Endothelial cell of umbilical vein (primary cell): Measurements from ENCODE around the gene GNAQ. TPM values are rescaled to one million over a fixed set of nuclear protein-coding genes. Genes with fewer than 3 reads are reported as not detected.

ENCODE experiments used
- BruUV-seq: library from RNA; stranded (reverse); fragments of 400-500 nt; replicated peaks from 2 replicates; lab custom pipeline; 2021; lab: Mats Ljungman, UMichigan
- CTCF ChIA-PET: fragments of 300-600, 350-600 bp; sonication (Branson Sonifier 250); formaldehyde crosslinking; loops from one replicate; lab custom pipeline; 2021; ENCODE audit warnings: antibody characterized with exemption, inconsistent platforms; lab: Charles Lee
- POLR2A ChIA-PET: fragments of 300-600, 350-600 bp; sonication (Branson Sonifier 250); formaldehyde crosslinking; loops from one replicate; lab custom pipeline; 2021; ENCODE audit warnings: antibody characterized with exemption, inconsistent platforms; lab: Charles Lee
- DNase-seq: peaks from one replicate; pipeline ENCODE4 v3.0.0-alpha.2; 2011; ENCODE audit warnings: low read depth, low spot score
- FAIRE-seq: peaks from 2 replicates; lab custom pipeline; 2011; peaks lifted over from hg19 to GRCh38; lab: Jason Lieb, UNC
- H2AFZ ChIP-seq: 2 replicates; pipeline ENCODE4 v1.6.0; 2012; ENCODE audit warnings: low read depth, low read length, control low read depth, inconsistent platforms
- H3K27ac ChIP-seq: 2 replicates; pipeline ENCODE4 v1.5.1; 2011; ENCODE audit warnings: low read depth, mild to moderate bottlenecking, control low read depth, low read length, moderate library complexity; ENCODE audit not compliant: insufficient read depth
- H3K27me3 ChIP-seq, 2 experiments: 2 replicates each; pipeline versions ENCODE4 v1.6.0 to v1.6.1; 2011; ENCODE audit warnings: low read length in 2 of 2, mixed read lengths in 1 of 2; ENCODE audit not compliant: control insufficient read depth in 2 of 2, insufficient read depth in 2 of 2
- H3K36me3 ChIP-seq, 2 experiments: 2 replicates in 1 of 2; 3 replicates in 1 of 2; pipeline ENCODE4 v1.5.1; 2011; ENCODE audit warnings: low read length in 2 of 2, mild to moderate bottlenecking in 1 of 2, moderate library complexity in 1 of 2; ENCODE audit not compliant: control insufficient read depth in 2 of 2, insufficient read depth in 2 of 2; ENCODE audit errors: extremely low read depth in 1 of 2
- H3K4me1 ChIP-seq: 3 replicates; pipeline ENCODE4 v1.5.1; 2011; ENCODE audit warnings: mild to moderate bottlenecking, low read length; ENCODE audit not compliant: control insufficient read depth, insufficient read depth; ENCODE audit errors: extremely low read depth
- H3K4me2 ChIP-seq: 2 replicates; pipeline ENCODE4 v1.6.1; 2011; ENCODE audit warnings: low read length, control low read depth, mixed read lengths; ENCODE audit not compliant: insufficient read depth
- H3K4me3 ChIP-seq, 3 experiments: fragments of 200-600 bp in 1 of 3; sonication (generic), shearing (Covaris generic) in 1 of 3; replicated peaks in 1 of 3; 2 replicates each; pipeline ENCODE4 v1.5.1; 2011 to 2016; ENCODE audit warnings: control low read depth in 3 of 3, low read length in 3 of 3, mild to moderate bottlenecking in 2 of 3, inconsistent platforms in 1 of 3, low read depth in 1 of 3, moderate library complexity in 1 of 3; ENCODE audit not compliant: insufficient read depth in 1 of 3
- H3K79me2 ChIP-seq: 2 replicates; pipeline ENCODE4 v1.6.0; 2012; ENCODE audit warnings: low read length, inconsistent platforms; ENCODE audit not compliant: control insufficient read depth, insufficient read depth
- H3K9ac ChIP-seq: replicated peaks from 2 replicates; pipeline ENCODE3; 2011; ENCODE audit warnings: low read length, control low read depth; ENCODE audit not compliant: insufficient read depth; ENCODE audit errors: extremely low read depth
- H3K9me1 ChIP-seq: replicated peaks from 3 replicates; pipeline ENCODE4 v1.6.0; 2011; ENCODE audit warnings: mild to moderate bottlenecking, low read length; ENCODE audit not compliant: control insufficient read depth, insufficient read depth; ENCODE audit errors: extremely low read depth
- H3K9me3 ChIP-seq: replicated peaks from 2 replicates; pipeline ENCODE4 v1.5.1; 2012; ENCODE audit warnings: low read length, inconsistent platforms; ENCODE audit not compliant: control insufficient read depth, insufficient read depth
- H4K20me1 ChIP-seq: replicated peaks from 2 replicates; pipeline ENCODE3; 2011; ENCODE audit warnings: mild to moderate bottlenecking, low read length; ENCODE audit not compliant: control insufficient read depth, insufficient read depth; ENCODE audit errors: extremely low read depth
- EZH2 ChIP-seq: IDR thresholded peaks from 2 replicates; pipeline ENCODE4 v1.6.1; 2012; ENCODE audit warnings: borderline replicate concordance, low read depth, mild to moderate bottlenecking, moderate library complexity, low read length, inconsistent platforms; ENCODE audit not compliant: severe bottlenecking
- FOS ChIP-seq: IDR thresholded peaks from 2 replicates; pipeline ENCODE4 v1.6.1; 2011; ENCODE audit warnings: mild to moderate bottlenecking, low read length, moderate library complexity, borderline replicate concordance; ENCODE audit not compliant: insufficient read depth
- GATA2 ChIP-seq: IDR thresholded peaks from 2 replicates; pipeline ENCODE4 v1.7.0; 2011; ENCODE audit warnings: low read depth, mild to moderate bottlenecking, moderate library complexity, mixed read lengths, low read length; ENCODE audit not compliant: insufficient read length, insufficient read depth
- JUN ChIP-seq: IDR thresholded peaks from 2 replicates; pipeline ENCODE4 v1.6.1; 2011; ENCODE audit warnings: borderline replicate concordance, low read depth; ENCODE audit not compliant: insufficient read length, insufficient read depth
- MYC ChIP-seq: IDR thresholded peaks from one replicate; pipeline ENCODE4 v1.6.1; 2011; ENCODE audit warnings: mild to moderate bottlenecking, low read depth, low read length
- POLR2A ChIP-seq: IDR thresholded peaks from 2 replicates; pipeline ENCODE4 v1.6.1; 2012; ENCODE audit warnings: low read depth, mild to moderate bottlenecking, control low read depth, low read length
- POLR2AphosphoS5 ChIP-seq: IDR thresholded peaks from 2 replicates; pipeline ENCODE4 v1.6.1; 2012; ENCODE audit warnings: low read depth, mild to moderate bottlenecking, control low read depth, low read length, moderate library complexity; ENCODE audit not compliant: insufficient read depth
- dilution Hi-C: fragments of 300-500 bp; cut with MboI; formaldehyde crosslinking; loops from one replicate; pipeline ENCODE4 v1.15.0; 2019; ENCODE audit warnings: low sequenced_read_pairs; ENCODE audit not compliant: extremely low pct_ligation_motif_present
- intact Hi-C: fragments of 100-400 bp; cut with micrococcal nuclease; formaldehyde crosslinking; loops from one replicate; pipeline ENCODE4 v1.10.0; 2022
- polyA plus RNA-seq, 4 experiments: library from polyadenylated mRNA; depleted of rRNA in 3 of 4; stranded (reverse) in 3 of 4; unstranded in 1 of 4; fragments of >200 nt; gene quantifications; 2 replicates each; pipeline versions ENCODE4 v1.2.1 to v1.2.3, GENCODE V29; 2011 to 2012; ENCODE audit warnings: missing spikeins in 1 of 4
- total RNA-seq: library from RNA; stranded (reverse); gene quantifications from 2 replicates; pipeline ENCODE4 v1.2.3, GENCODE V29; 2021
- TF ChIP-seq, protein P1 (sequence below): IDR thresholded peaks from 2 replicates; pipeline ENCODE4 v1.6.1; 2011; ENCODE audit not compliant: insufficient read depth, insufficient read length
- TF ChIP-seq, protein P2 (sequence below), 2 donors: IDR thresholded peaks; 1 replicate in 1 of 2; 2 replicates in 1 of 2; pipeline ENCODE4 v1.5.1; 2011; ENCODE audit warnings: low read length in 2 of 2, mild to moderate bottlenecking in 2 of 2, moderate library complexity in 2 of 2, control low read depth in 1 of 2, inconsistent platforms in 1 of 2, low read depth in 1 of 2; ENCODE audit not compliant: insufficient read depth in 1 of 2; ENCODE audit errors: extremely low read depth in 1 of 2

Gene GNAQ
- total and polyA plus RNA-seq, 2 donors (not counting 3 experiments of a cell fraction or from before 2014, with no cell fraction given) = 26.1 to 67.3 TPM

DNA sequence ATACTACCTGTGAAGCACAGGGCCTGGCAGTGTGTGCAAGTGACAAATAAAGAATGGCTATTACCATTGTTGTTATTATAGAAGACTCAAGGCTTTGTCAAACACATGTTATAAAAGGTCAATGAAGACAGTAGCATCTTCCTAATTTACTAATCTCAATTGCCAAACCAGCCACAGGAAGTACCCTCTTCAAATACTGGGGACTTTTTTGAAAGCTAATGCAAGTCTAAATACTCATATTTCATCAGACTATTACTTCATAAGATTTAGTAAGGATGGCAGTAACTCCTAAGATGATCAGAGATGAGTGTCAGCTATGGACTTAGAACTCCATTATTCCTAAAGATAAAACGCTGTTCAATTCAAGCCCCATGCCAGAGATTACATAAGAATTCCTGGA, 43.0 kb downstream of the GNAQ start:
- no peak for DNase-seq
- ChIA-PET CTCF (interaction anchor here (1.4 kb wide), 1 partner anchor 11 kb away, joined by 10 read pairs; no protein-coding TSS in a partner anchor), POLR2A (no interaction called here)
- Histone ChIP-seq H3K9me3 (no peaks in the 10 kb centered on the region), H3K4me3 (no peak overlapping the region), H3K36me3 (no peaks in the 10 kb centered on the region), H3K27ac (no peak overlapping the region), H3K9me1 (no peaks in the 10 kb centered on the region), H3K9ac (no peak overlapping the region), H3K4me2 (no peak overlapping the region), H3K79me2 (peaks cover 64% of the 10 kb centered on the region), H3K4me1 (peaks cover 13% of the 10 kb centered on the region), H4K20me1 (no peaks in the 10 kb centered on the region), H2AFZ (no peak overlapping the region), H3K27me3 (no peaks in the 10 kb centered on the region)
- FAIRE-seq = no peak
- intact Hi-C loops (loop anchor here (1.0 kb wide), 1 partner anchor 7 kb away; no protein-coding TSS in a partner anchor), dilution Hi-C loops (no loop called here)
- no TSS peak for BruUV-seq
- no peak for TF ChIP-seq POLR2A
- TF ChIP-seq FOS = no peak
- TF ChIP-seq, protein P1, sequence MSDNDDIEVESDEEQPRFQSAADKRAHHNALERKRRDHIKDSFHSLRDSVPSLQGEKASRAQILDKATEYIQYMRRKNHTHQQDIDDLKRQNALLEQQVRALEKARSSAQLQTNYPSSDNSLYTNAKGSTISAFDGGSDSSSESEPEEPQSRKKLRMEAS = no peak
- TF ChIP-seq, protein P2, sequence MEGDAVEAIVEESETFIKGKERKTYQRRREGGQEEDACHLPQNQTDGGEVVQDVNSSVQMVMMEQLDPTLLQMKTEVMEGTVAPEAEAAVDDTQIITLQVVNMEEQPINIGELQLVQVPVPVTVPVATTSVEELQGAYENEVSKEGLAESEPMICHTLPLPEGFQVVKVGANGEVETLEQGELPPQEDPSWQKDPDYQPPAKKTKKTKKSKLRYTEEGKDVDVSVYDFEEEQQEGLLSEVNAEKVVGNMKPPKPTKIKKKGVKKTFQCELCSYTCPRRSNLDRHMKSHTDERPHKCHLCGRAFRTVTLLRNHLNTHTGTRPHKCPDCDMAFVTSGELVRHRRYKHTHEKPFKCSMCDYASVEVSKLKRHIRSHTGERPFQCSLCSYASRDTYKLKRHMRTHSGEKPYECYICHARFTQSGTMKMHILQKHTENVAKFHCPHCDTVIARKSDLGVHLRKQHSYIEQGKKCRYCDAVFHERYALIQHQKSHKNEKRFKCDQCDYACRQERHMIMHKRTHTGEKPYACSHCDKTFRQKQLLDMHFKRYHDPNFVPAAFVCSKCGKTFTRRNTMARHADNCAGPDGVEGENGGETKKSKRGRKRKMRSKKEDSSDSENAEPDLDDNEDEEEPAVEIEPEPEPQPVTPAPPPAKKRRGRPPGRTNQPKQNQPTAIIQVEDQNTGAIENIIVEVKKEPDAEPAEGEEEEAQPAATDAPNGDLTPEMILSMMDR (IDR thresholded peaks at IDR 0.05; ENCODE audit: extremely low read depth in 1 of 2, insufficient read depth in 1 of 2, low read depth in 1 of 2, low read length in 2 of 2) = no peak
- no peak for TF ChIP-seq GATA2
- TF ChIP-seq MYC = no peak
- no peak for TF ChIP-seq JUN
- no peak for TF ChIP-seq POLR2AphosphoS5
- no peak for TF ChIP-seq EZH2
